Midbrain (tissue), 1 donor: ENCODE results near the gene MUC20.

Experiments
- DNase-seq: peaks from one replicate; lab custom pipeline; 2025; lab: John Stamatoyannopoulos, UW

Gene MUC20

GRCh38 chr3:195755791-195756676 is 35.3 kb downstream of the MUC20 start:
- no peak for DNase-seq

- DNase-seq: no peak
Observed at GRCh38 chr3:195757438-195757770, 36.6 kb downstream of the MUC20 start.

GRCh38 chr3:195757827-195758226 is 37.0 kb downstream of the MUC20 start:
- no peak for DNase-seq

GRCh38 chr3:195758721-195759353 is 38.1 kb downstream of the MUC20 start:
- DNase-seq: no peak

GRCh38 chr3:195760345-195761122 is 39.8 kb downstream of the MUC20 start:
- DNase-seq: peak; percentile 71

- DNase-seq: no peak
Observed at GRCh38 chr3:195761123-195761566, 40.4 kb downstream of the MUC20 start.

- no peak for DNase-seq
Observed at GRCh38 chr3:195761567-195762248, 40.9 kb downstream of the MUC20 start.

- no peak for DNase-seq
Observed at GRCh38 chr3:195762249-195762585, 41.4 kb downstream of the MUC20 start.

- DNase-seq: no peak
Observed at GRCh38 chr3:195762611-195763010, 41.8 kb downstream of the MUC20 start.

GRCh38 chr3:195763076-195763830 is 42.5 kb downstream of the MUC20 start:
- DNase-seq: no peak

- no peak for DNase-seq
Observed at GRCh38 chr3:195763843-195764825, 43.4 kb downstream of the MUC20 start.

- DNase-seq: no peak
Observed at GRCh38 chr3:195764961-195765706, 44.4 kb downstream of the MUC20 start.

GRCh38 chr3:195766671-195767070 is 45.9 kb downstream of the MUC20 start:
- DNase-seq: no peak

GRCh38 chr3:195767792-195768191 is 47.0 kb downstream of the MUC20 start:
- no peak for DNase-seq

GRCh38 chr3:195768414-195768813 is 47.6 kb downstream of the MUC20 start:
- DNase-seq: no peak

- DNase-seq: no peak
Observed at GRCh38 chr3:195768831-195769303, 48.1 kb downstream of the MUC20 start.

- DNase-seq: no peak
Observed at GRCh38 chr3:195769551-195769950, 48.8 kb downstream of the MUC20 start.

GRCh38 chr3:195770081-195770840 is 49.5 kb downstream of the MUC20 start:
- DNase-seq: no peak
